Neuronal stem cell (in vitro differentiated cells): ENCODE results near the gene KCNH2.

Source experiments
- DNase-seq: peaks from one replicate; pipeline ENCODE4 v3.0.0-alpha.2; 2013; ENCODE audit warnings: low spot score
- H2AFZ ChIP-seq: one replicate; pipeline ENCODE4 v1.6.1; 2013; ENCODE audit warnings: mild to moderate bottlenecking, low read length, inconsistent platforms
- H2AK5ac ChIP-seq: 2 replicates; pipeline ENCODE4 v1.6.1; 2013; ENCODE audit warnings: low read depth, mild to moderate bottlenecking, inconsistent platforms, low read length, moderate library complexity, mixed read lengths
- H2BK120ac ChIP-seq: 2 replicates; pipeline ENCODE4 v1.6.1; 2013; ENCODE audit warnings: low read depth, mild to moderate bottlenecking, inconsistent platforms, low read length, moderate library complexity, mixed read lengths
- H2BK12ac ChIP-seq: one replicate; pipeline ENCODE4 v1.6.1; 2013; ENCODE audit warnings: low read length, inconsistent platforms
- H2BK15ac ChIP-seq: 2 replicates; pipeline ENCODE4 v1.6.1; 2013; ENCODE audit warnings: mild to moderate bottlenecking, low read length, inconsistent platforms, mixed read lengths
- H2BK5ac ChIP-seq: one replicate; pipeline ENCODE4 v1.6.1; 2013; ENCODE audit warnings: inconsistent platforms, mild to moderate bottlenecking, low read length, moderate library complexity
- H3K14ac ChIP-seq: one replicate; pipeline ENCODE4 v1.6.1; 2013; ENCODE audit warnings: low read length, inconsistent platforms
- H3K18ac ChIP-seq: 2 replicates; pipeline ENCODE4 v1.6.1; 2013; ENCODE audit warnings: low read length, inconsistent platforms
- H3K23ac ChIP-seq: 2 replicates; pipeline ENCODE4 v1.6.1; 2013; ENCODE audit warnings: low read depth, mild to moderate bottlenecking, mixed read lengths, low read length, inconsistent platforms; ENCODE audit not compliant: poor library complexity
- H3K27ac ChIP-seq: replicated peaks from 3 replicates; pipeline ENCODE4 v1.5.1; 2013; ENCODE audit warnings: low read length, inconsistent platforms
- H3K27me3 ChIP-seq, 3 experiments: 2 replicates each; pipeline ENCODE4 v1.6.1; 2013; ENCODE audit warnings: low read length in 3 of 3, mild to moderate bottlenecking in 2 of 3, inconsistent platforms in 1 of 3, low read depth in 1 of 3, mixed read lengths in 1 of 3, moderate library complexity in 1 of 3; ENCODE audit not compliant: control insufficient read depth in 3 of 3, insufficient read depth in 3 of 3
- H3K36me3 ChIP-seq, 2 donors: replicated peaks in 1 of 2; 2 replicates each; pipeline ENCODE4 v1.6.1; 2013; ENCODE audit warnings: low read length in 2 of 2; ENCODE audit not compliant: control insufficient read depth in 2 of 2, insufficient read depth in 2 of 2
- H3K4ac ChIP-seq: 2 replicates; pipeline ENCODE4 v1.6.1; 2013; ENCODE audit warnings: inconsistent platforms, mild to moderate bottlenecking, low read length, moderate library complexity
- H3K4me1 ChIP-seq, 2 donors: 1 replicate in 1 of 2; 2 replicates in 1 of 2; pipeline ENCODE4 v1.6.1; 2013; ENCODE audit warnings: low read length in 2 of 2, low read depth in 1 of 2; ENCODE audit not compliant: control insufficient read depth in 2 of 2, insufficient read depth in 1 of 2
- H3K4me2 ChIP-seq: one replicate; pipeline ENCODE4 v1.6.1; 2013; ENCODE audit warnings: mild to moderate bottlenecking, low read length, inconsistent platforms; ENCODE audit not compliant: insufficient read depth, poor library complexity, severe bottlenecking
- H3K4me3 ChIP-seq, 2 donors: 2 replicates each; pipeline ENCODE4 v1.5.1; 2013; ENCODE audit warnings: low read length in 2 of 2, mild to moderate bottlenecking in 2 of 2, inconsistent platforms in 1 of 2, moderate library complexity in 1 of 2
- H3K79me1 ChIP-seq: one replicate; pipeline ENCODE4 v1.6.1; 2013; ENCODE audit warnings: low read depth, mild to moderate bottlenecking, inconsistent platforms, low read length, moderate library complexity
- H3K9ac ChIP-seq: one replicate; pipeline ENCODE4 v1.6.1; 2013; ENCODE audit warnings: mild to moderate bottlenecking, low read depth, low read length, inconsistent platforms; ENCODE audit not compliant: poor library complexity
- H3K9me3 ChIP-seq, 2 donors: replicated peaks in 1 of 2; 2 replicates each; pipeline versions ENCODE3 to v1.6.1; 2013; ENCODE audit warnings: low read length in 2 of 2, mild to moderate bottlenecking in 2 of 2, inconsistent platforms in 1 of 2, low read depth in 1 of 2, mixed read lengths in 1 of 2, moderate library complexity in 1 of 2; ENCODE audit not compliant: control insufficient read depth in 2 of 2, insufficient read depth in 1 of 2
- H4K8ac ChIP-seq: one replicate; pipeline ENCODE4 v1.6.1; 2013; ENCODE audit warnings: low read depth, mild to moderate bottlenecking, inconsistent platforms, low read length, moderate library complexity
- H4K91ac ChIP-seq: one replicate; pipeline ENCODE4 v1.6.1; 2013; ENCODE audit warnings: low read length, low read depth, mild to moderate bottlenecking, inconsistent platforms; ENCODE audit not compliant: poor library complexity
- WGBS, 2 donors: extraction: QIAGEN DNeasy Blood & Tissue Kit; methylation state at CpG; one replicate each; pipeline ENCODE4 v1.1.7; 2013; ENCODE audit warnings: missing lambda C conversion rate in 2 of 2, mixed read lengths in 1 of 2; ENCODE audit not compliant: insufficient read length in 2 of 2, insufficient replicate concordance in 1 of 2; ENCODE audit errors: extremely low coverage in 2 of 2; 5-methylcytosine and 5-hydroxymethylcytosine counted together

The KCNH2 gene

DNA sequence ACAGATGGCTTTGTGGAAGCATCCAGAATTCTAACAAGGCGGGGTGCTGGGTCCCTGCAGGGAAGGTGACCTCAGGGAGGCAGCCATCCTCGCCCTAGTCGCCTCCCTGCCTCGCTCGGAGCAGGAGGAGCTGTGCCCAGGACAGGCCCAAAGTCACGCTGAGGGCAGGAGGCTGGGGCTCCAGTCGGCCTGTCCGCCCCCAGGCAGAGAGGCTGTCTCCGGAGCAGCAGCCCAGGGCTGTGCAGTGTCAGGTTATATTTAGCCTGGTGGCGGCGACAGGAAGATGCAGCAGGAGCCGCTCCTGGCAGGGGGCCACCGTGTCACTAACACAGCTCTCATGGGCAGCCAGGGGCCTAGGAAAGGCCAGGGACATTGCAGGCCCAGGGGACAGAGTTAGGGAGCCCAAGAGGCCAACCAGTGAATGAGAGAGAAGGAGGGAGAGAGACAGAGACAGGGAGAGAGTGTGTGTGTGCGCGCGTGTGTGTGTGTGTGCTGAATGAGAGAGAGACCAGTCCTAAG is 13.5 kb downstream of the KCNH2 start:
- DNase-seq = no peak
- Histone ChIP-seq H2AFZ (no peak overlapping the region), H2AK5ac (no peak overlapping the region), H3K4me2 (no peak overlapping the region), H3K23ac (peak overlapping the region; percentile 49), H2BK5ac (no peak overlapping the region), H4K8ac (no peak overlapping the region), H3K36me3 (no peaks in the 10 kb centered on the region), H3K18ac (peak overlapping the region; percentile 67), H3K4me3 (peak overlapping the region in 1 of 2 donors; percentile 15), H3K27me3 (no peaks in the 10 kb centered on the region), H2BK120ac (no peak overlapping the region), H3K9ac (peak overlapping the region; percentile 78), H2BK15ac (no peak overlapping the region), H3K4ac (no peak overlapping the region), H3K4me1 (peaks cover 13 to 27% of the 10 kb centered on the region in 2 donors), H3K14ac (peak overlapping the region; percentile 6), H3K9me3 (no peaks in the 10 kb centered on the region), H4K91ac (no peak overlapping the region), H2BK12ac (no peak overlapping the region), H3K79me1 (no peaks in the 10 kb centered on the region), H3K27ac (no peak overlapping the region)
- WGBS, 2 donors = no CpG with 5 or more reads among the region's 16 CpGs

DNA sequence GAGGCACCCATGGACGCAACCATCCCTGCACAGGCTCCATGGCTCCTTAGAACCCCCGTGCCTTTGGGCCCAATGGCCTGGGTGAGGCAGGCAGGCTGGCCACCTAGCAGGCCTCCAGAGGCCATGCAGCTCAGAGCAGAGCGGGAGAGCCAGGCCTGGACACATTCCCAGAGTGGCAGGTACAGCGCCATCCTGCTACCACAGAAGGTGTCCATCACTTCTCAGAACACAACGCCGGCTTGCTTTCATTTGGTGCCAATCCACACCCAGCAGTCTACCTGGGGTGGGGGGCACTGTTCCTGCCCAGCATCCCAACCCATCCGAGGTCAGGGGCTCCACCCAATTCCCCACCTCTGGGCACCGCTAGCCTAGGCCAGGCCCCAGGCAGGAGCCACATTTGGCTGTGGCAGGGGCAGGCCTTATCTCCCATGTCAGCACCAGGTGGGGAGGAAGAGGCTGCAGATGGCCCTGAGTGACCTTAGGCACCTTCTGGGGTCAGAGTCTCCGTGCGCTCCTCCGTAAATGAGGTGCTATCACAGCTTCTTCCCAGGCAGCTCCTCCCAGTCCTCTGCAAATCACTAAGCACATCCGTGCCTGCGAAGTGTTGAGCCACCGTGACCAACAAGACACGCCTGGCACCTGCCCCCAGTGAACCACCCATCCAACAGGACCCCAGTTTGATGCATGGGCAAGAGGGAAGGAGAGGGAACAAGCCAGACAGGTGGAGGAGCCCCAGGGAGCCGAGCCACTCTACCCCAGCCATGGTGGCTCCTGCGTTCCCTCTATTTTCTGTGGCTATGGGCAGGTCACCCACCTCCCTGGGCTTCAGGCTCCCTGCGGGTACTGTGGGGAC is 14.2 kb downstream of the KCNH2 start:
- H3K23ac ChIP-seq = peak overlapping the region; percentile 35
- H2AK5ac ChIP-seq = peak overlapping the region; percentile 17
- peaks cover 6 to 22% of the 10 kb centered on the region in 2 donors for H3K4me1 ChIP-seq
- H3K18ac ChIP-seq = peak overlapping the region; percentile 46
- H3K4me3 ChIP-seq = peak overlapping the region in 1 of 2 donors; percentile 15
- no peak overlapping the region for H2BK120ac ChIP-seq
- no peaks in the 10 kb centered on the region for H3K9me3 ChIP-seq
- WGBS, 2 donors = no CpG with 5 or more reads among the region's 18 CpGs
- no peaks in the 10 kb centered on the region for H3K79me1 ChIP-seq
- no peak overlapping the region for H3K4me2 ChIP-seq
- H3K27ac ChIP-seq = no peak overlapping the region
- no peak overlapping the region for H2AFZ ChIP-seq
- H3K36me3 ChIP-seq = no peaks in the 10 kb centered on the region
- H2BK5ac ChIP-seq = no peak overlapping the region
- no peak overlapping the region for H2BK12ac ChIP-seq
- no peak overlapping the region for H4K8ac ChIP-seq
- H3K27me3 ChIP-seq = no peaks in the 10 kb centered on the region
- no peak for DNase-seq
- peak overlapping the region; percentile 51 for H2BK15ac ChIP-seq
- H3K9ac ChIP-seq = peak overlapping the region; percentile 76
- H3K4ac ChIP-seq = no peak overlapping the region
- H3K14ac ChIP-seq = peak overlapping the region; percentile 6
- H4K91ac ChIP-seq = no peak overlapping the region

DNA sequence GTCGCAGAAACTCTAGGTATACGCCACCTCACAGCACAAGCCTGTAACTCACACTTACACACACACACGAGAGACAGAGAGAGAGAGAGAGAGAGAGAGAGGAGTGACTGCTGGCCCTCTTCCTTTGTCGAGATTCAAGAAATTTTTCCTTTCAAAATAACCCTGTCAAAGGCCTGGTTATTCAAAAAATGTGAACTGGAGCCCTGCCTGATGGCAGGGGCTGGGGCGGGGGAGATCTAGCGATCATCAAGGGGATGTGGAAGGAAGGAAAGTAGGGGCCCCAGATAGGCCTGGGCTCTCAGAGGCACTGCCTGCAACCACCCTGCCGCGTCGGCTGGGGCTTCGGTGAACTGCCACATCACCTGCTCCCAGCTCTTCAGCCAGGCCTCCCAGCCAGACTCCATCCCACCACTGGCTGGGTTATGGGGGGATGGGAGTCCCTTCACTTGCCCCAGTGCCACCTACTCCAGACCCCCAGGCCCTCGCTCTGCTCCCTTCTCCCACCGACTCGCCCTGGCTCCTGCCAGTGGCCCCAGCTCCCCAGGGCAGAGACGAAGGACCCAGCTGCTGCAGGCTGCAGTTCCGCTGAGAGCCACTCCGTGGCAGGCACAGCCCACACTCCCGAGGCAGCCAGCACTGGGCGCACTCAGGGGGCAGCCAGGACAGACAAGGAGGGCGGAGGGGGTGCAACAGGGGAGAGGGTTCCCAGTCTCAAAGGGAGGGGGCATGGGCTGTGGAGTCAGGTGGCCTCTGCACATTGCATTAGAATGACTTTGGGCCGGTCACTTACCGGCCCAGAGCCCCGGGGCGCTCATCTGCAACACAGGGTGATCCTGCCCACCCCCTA is 15.3 kb downstream of the KCNH2 start:
- Histone ChIP-seq H3K4me3 (no peak overlapping the region), H3K4ac (no peak overlapping the region), H4K91ac (no peak overlapping the region), H2BK120ac (no peak overlapping the region), H3K4me1 (peaks cover 3 to 22% of the 10 kb centered on the region in 2 donors), H2BK15ac (peak overlapping the region; percentile 21), H3K4me2 (no peak overlapping the region), H4K8ac (no peak overlapping the region), H3K9me3 (no peaks in the 10 kb centered on the region), H2BK5ac (no peak overlapping the region), H3K27me3 (peaks cover 0 to 8% (median 0%) of the 10 kb centered on the region in 3 experiments), H3K27ac (no peak overlapping the region), H2BK12ac (no peak overlapping the region), H3K36me3 (no peaks in the 10 kb centered on the region), H2AFZ (peak overlapping the region; percentile 87), H3K14ac (peak overlapping the region; percentile 75), H3K9ac (no peak overlapping the region), H2AK5ac (peak overlapping the region; percentile 8), H3K23ac (peak overlapping the region; percentile 37), H3K18ac (peak overlapping the region; percentile 15), H3K79me1 (no peaks in the 10 kb centered on the region)
- no peak for DNase-seq
- WGBS, 2 donors = no CpG with 5 or more reads among the region's 23 CpGs

DNA sequence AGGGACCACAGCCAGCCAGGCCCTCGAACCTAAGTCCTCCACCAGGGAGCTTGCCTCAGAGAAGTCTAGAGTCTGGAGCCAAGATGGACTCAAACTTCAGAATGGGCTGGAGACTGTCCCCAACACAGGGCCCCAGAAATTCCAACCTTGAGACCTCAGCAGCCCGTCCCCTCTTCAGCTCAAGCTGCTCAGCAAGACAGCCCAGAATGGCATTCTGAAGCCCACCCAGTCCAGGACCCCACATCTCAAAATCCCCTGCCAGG is 15.9 kb downstream of the KCNH2 start:
- Histone ChIP-seq H3K4ac (no peak overlapping the region), H3K9me3 (no peaks in the 10 kb centered on the region), H3K27ac (no peak overlapping the region), H3K79me1 (no peaks in the 10 kb centered on the region), H2AFZ (peak overlapping the region; percentile 87), H3K36me3 (no peaks in the 10 kb centered on the region), H3K4me3 (no peak overlapping the region), H3K9ac (no peak overlapping the region), H2BK5ac (no peak overlapping the region), H4K8ac (no peak overlapping the region), H2BK12ac (no peak overlapping the region), H3K23ac (no peak overlapping the region), H3K18ac (no peak overlapping the region), H2BK15ac (no peak overlapping the region), H3K4me2 (no peak overlapping the region), H3K27me3 (peaks cover 0 to 9% (median 0%) of the 10 kb centered on the region in 3 experiments), H2AK5ac (peak overlapping the region; percentile 60), H3K14ac (no peak overlapping the region), H3K4me1 (peaks cover 3 to 22% of the 10 kb centered on the region in 2 donors), H4K91ac (no peak overlapping the region), H2BK120ac (no peak overlapping the region)
- no peak for DNase-seq
- WGBS, 2 donors = no CpG with 5 or more reads among the region's 2 CpGs
